ENCODE measurements around the gene PAEP.

PAEP gene

DNA sequence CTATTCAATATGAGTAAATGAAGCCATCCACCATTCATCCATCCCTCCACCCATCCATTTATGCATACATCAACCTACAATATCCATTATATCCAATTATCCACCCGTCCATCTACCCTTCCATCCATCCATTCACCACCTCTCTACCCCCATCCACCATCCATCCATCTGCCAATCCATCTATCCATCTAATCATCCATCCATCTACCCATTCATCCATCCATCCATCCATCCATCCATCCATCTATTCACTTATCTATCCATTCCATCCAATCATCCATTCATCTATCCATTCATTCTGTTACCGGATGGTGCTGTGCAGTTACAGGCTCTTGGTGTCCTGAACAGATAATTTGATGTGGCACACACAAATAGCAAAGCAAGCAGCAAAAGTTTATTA lies 10.7 kb downstream of the PAEP start:
- no peaks in the 10 kb centered on the region for H3K4me1 ChIP-seq (ENCODE audit: insufficient read depth, low read length)
- H3K9ac ChIP-seq (ENCODE audit: low read depth, low read length) = no peak overlapping the region
- no peaks in the 10 kb centered on the region for H3K36me3 ChIP-seq (ENCODE audit: insufficient read depth, low read length)
- no peaks in the 10 kb centered on the region for H3K9me3 ChIP-seq (ENCODE audit: control insufficient read depth, insufficient read depth, low read length)

DNA sequence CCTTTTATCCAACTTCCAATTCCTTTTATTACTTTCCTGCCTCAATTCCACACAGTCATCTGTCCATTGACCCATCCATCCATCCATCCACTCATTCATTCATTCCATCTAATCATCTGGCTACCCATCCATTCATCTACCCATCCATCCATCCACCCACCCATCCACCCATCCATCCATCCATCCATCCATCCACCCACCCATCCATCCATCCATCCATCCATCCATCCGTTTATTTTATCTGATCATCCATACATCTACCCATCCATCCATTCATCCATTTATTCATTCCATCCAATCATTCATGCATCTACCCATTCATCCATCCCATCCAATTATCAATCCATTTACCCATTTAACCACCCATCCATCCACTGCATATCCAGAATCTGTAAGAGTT lies 11.6 kb downstream of the PAEP start:
- Histone ChIP-seq H3K4me1 (ENCODE audit: insufficient read depth, low read length) (no peaks in the 10 kb centered on the region), H3K36me3 (ENCODE audit: insufficient read depth, low read length) (no peaks in the 10 kb centered on the region), H3K9ac (ENCODE audit: low read depth, low read length) (no peak overlapping the region), H3K9me3 (ENCODE audit: control insufficient read depth, insufficient read depth, low read length) (no peaks in the 10 kb centered on the region)

DNA sequence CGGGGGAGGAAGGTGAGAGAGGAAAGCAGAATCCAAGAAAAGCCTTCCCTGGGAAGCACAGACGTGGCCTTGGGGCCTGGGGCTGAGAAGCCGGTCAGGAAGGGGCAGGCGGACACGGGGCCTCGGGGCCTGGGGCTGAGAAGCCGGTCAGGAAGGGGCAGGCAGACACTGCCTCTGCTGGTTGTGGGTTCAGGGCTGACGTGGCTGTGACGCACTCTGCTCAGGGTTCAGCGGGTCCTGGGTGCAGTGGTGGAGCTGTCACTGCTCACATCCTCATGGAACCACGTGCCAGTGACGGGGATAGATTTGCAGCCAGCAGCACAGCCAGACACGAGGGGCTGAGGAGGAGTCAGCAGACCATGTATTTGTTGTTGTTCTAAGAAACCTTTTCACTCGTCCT lies 12.8 kb downstream of the PAEP start:
- Histone ChIP-seq H3K9ac (ENCODE audit: low read depth, low read length) (no peak overlapping the region), H3K4me1 (ENCODE audit: insufficient read depth, low read length) (no peaks in the 10 kb centered on the region), H3K36me3 (ENCODE audit: insufficient read depth, low read length) (no peaks in the 10 kb centered on the region), H3K9me3 (ENCODE audit: control insufficient read depth, insufficient read depth, low read length) (no peaks in the 10 kb centered on the region)

DNA sequence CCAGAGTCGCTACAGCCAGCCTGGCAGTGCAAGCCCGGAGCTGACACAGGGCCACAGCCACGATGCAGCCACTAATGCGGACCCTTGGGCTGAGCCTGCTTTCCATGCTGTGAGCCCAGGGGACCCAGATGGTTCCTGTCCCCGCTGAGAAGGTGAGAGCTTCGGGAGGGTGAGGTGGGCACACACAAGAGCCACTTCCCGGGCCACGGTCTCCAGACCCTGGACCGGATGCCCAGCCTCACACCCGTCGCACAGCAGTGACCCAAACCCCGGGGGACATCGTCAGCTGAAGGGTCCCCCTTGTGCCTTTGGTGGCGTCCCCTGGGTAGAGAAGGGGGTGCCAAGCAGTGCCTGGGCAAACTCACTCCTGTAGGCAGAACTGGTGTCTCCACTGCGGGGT lies 13.4 kb downstream of the PAEP start:
- Histone ChIP-seq H3K9me3 (ENCODE audit: control insufficient read depth, insufficient read depth, low read length) (no peaks in the 10 kb centered on the region), H3K36me3 (ENCODE audit: insufficient read depth, low read length) (no peaks in the 10 kb centered on the region), H3K9ac (ENCODE audit: low read depth, low read length) (no peak overlapping the region), H3K4me1 (ENCODE audit: insufficient read depth, low read length) (no peaks in the 10 kb centered on the region)

DNA sequence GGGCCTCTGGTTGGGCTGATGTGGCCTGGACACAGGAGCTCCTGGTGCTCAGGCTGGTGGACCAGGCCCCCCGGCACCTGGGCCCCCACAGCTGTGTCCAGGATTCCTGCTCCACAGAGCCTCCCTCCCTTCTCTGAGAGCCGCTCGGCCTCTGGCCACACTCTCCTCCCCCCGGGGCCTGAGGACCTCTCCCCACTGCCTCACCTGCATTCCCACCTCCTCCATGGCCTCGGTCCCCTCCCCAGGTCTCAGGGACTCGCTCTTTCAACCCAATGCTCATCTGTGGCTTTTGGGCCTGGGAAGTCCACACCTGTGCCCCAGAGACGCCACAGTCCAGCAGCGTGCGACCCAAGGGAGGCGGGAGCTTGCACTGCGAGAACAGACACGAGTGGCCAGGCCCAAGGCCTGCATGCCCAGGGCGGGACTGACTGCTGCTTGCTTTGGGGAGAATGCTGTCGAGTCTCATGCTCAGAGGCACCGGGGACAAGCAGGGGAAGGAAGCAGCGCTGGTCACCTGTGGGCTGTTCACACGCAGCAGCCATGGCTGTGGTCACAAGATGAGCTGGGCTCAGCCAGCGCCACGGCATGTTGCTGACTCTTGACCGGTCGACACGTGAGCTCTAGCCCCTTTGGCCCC lies 14.6 kb downstream of the PAEP start:
- H3K9me3 ChIP-seq (ENCODE audit: control insufficient read depth, insufficient read depth, low read length) = no peaks in the 10 kb centered on the region
- no peak overlapping the region for H3K9ac ChIP-seq (ENCODE audit: low read depth, low read length)
- H3K36me3 ChIP-seq (ENCODE audit: insufficient read depth, low read length) = no peaks in the 10 kb centered on the region
- H3K4me1 ChIP-seq (ENCODE audit: insufficient read depth, low read length) = no peaks in the 10 kb centered on the region

DNA sequence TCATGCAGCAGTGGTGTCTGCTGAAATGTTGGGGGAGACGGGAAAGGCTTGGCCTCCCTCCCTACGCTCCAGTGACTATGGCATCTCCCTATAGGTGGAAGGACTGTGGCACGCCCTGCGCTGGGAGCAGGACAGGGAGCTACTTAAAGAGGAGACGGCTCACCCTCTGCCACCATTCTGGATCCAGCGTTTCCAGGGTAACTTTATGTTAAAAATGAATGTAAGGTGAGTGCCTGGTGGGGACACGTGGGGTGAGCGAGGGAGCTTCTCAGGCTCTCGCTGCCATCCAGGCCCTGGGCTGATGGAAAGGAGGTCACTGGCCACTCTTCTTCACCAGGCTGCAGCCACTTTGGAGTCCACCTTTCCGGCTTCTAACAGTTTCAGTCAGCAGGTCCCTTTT lies 15.7 kb downstream of the PAEP start:
- Histone ChIP-seq H3K36me3 (ENCODE audit: insufficient read depth, low read length) (no peaks in the 10 kb centered on the region), H3K9me3 (ENCODE audit: control insufficient read depth, insufficient read depth, low read length) (no peaks in the 10 kb centered on the region), H3K9ac (ENCODE audit: low read depth, low read length) (no peak overlapping the region), H3K4me1 (ENCODE audit: insufficient read depth, low read length) (no peaks in the 10 kb centered on the region)

DNA sequence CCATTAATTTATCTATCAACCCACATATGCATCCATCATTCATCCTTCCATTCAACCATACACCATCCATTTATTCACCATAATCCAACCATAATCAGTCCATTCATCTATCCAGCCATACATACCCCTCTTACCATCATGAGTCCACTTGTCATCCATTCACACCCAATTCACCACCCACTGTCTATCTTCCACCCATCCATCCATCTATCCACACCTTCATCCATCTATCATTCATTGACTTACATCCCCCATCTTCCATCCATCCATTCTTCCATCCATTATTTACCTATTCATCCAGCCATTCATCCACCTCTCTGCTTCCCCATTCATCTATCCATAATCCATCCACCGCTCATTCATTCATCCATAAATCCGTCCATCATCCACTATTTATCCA lies 17.8 kb downstream of the PAEP start:
- H3K9me3 ChIP-seq (ENCODE audit: control insufficient read depth, insufficient read depth, low read length) = no peaks in the 10 kb centered on the region
- H3K9ac ChIP-seq (ENCODE audit: low read depth, low read length) = no peak overlapping the region
- H3K4me1 ChIP-seq (ENCODE audit: insufficient read depth, low read length) = no peaks in the 10 kb centered on the region
- H3K36me3 ChIP-seq (ENCODE audit: insufficient read depth, low read length) = no peaks in the 10 kb centered on the region

DNA sequence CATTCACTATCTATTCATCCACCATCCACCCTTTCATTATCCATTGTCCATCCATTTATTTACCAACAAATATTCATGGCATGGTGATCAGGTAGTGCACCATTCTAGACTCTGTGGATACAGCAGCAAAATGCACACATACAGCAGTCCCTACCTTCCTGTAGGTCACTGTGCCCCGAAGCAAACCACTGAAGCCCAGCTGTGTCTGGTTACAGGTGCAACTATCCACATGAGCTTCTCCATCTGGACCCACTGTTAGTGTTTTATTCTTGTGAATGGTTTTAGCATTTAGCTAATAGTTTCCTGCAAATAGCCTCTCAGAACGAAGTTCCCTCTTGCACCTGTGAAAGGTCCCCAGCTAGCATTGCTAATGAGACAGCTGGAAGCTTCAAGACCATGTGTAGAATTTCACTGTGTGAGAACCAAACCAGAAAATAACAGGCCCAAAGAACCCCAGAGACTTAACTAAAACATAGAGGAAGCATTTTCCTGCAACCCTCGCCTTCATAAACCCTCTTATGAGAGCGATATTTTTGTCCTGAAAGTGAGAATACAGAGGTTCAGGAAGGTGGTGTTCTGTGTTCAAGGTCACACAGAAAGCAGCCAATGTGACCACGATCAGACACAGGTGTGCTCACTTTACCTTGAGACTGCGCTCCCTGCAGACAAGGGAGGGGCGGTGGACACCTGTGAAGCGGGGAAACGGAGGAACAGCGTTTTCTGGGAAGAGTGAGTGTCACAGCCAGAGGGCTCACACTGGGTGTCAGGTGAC lies 18.5 kb downstream of the PAEP start:
- Histone ChIP-seq H3K36me3 (ENCODE audit: insufficient read depth, low read length) (no peaks in the 10 kb centered on the region), H3K9ac (ENCODE audit: low read depth, low read length) (no peak overlapping the region), H3K4me1 (ENCODE audit: insufficient read depth, low read length) (no peaks in the 10 kb centered on the region), H3K9me3 (ENCODE audit: control insufficient read depth, insufficient read depth, low read length) (no peaks in the 10 kb centered on the region)

DNA sequence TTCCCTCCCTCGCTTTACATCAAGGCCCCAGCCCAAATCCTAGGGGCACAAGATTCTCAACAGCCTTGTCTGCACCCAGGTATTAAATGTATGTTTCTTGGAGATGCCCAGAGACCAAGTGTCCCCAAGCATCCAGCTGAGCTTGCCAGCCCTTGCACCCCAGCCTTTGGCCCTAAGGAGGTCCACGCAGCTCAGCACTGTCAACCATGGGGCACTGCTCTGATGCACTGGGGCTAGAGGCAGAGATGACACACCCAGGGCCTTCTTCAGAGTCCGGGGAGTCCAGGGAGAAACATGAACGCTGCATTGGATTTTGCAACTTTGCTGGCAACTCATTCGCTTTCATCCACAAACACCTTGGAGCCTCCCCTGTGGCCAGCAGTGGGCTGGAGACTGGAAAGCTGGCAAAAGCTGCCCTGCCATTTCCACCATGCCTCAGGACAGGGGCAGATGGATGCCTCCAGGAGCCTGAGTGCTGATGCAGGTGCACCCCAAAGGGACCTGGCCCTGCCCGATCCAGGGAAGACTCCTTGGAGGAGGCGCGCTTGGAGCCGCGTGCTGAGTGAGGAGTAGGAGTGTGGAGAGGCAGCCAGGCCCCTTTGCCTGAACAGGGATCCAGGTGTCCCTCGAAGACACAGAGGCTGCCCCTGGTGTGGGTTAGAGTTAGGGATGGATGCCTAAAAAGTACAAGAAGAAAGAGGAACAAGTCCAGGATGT lies 19.3 kb downstream of the PAEP start:
- no peak overlapping the region for H3K9ac ChIP-seq (ENCODE audit: low read depth, low read length)

DNA sequence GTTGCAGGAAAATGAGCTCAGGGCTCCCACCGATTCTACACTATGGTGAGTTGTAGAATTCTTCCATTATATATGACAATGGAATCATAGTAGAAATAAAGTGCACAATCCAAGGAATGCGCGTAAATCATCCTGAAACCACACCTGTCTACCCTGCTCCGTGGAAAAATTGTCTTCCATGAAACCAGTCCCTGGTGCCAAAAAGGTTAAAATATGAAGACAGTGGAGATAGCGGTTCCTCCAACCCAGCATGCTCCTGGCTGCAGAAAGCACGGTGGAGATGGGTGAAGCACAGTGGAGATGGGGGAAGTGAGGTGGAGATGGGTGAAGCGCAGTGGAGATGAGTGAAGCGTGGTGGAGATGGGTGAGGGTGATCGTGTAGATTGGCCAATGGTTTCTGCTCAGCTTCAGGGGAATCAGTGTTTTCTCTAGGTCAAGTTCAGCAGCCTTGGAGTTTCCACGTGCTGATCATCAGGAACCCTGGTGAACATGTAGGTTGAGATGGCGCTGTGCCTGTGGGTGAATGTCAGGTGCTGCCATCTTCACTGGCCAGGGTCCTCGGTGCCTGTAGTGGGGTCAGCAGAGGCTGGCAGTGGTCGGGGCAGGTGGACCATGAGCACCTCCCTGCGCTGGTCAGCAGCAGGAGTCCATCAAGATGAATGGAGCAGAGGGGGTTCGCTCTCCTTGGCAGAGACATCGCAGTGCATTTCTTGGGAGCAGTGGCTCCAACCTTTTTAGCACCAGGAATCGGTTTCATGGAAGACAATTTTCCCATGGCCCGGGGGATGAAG lies 20.3 kb downstream of the PAEP start:
- Histone ChIP-seq H3K36me3 (ENCODE audit: insufficient read depth, low read length) (no peaks in the 10 kb centered on the region), H3K9ac (ENCODE audit: low read depth, low read length) (no peak overlapping the region), H3K9me3 (ENCODE audit: control insufficient read depth, insufficient read depth, low read length) (no peaks in the 10 kb centered on the region), H3K4me1 (ENCODE audit: insufficient read depth, low read length) (no peaks in the 10 kb centered on the region)

More for the DNA sequence above, 19.3 kb downstream of the PAEP start:
- H3K36me3 ChIP-seq (ENCODE audit: insufficient read depth, low read length) = no peaks in the 10 kb centered on the region
- no peaks in the 10 kb centered on the region for H3K4me1 ChIP-seq (ENCODE audit: insufficient read depth, low read length)
- H3K9me3 ChIP-seq (ENCODE audit: control insufficient read depth, insufficient read depth, low read length) = no peaks in the 10 kb centered on the region

DNA sequence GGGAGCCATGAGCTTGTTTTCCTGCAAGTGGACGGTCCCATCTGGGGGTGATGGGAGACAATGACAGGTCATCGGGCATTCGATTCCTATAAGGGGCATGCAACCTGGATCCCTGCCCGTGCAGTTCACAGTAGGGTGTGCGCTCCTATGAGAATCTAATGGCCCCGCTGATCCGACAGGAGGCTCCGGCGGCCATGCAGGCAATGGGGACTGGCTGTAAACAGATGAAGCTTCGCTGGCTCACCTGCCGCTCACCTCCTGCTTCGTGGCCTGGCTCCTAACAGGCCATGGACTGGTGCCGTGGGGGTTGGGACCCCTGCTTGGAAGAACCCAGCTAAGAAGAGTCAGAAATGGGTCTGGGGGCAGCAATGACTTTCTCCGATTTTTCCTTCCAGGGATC lies 21.0 kb downstream of the PAEP start:
- H3K9me3 ChIP-seq (ENCODE audit: control insufficient read depth, insufficient read depth, low read length) = no peaks in the 10 kb centered on the region
- no peaks in the 10 kb centered on the region; the same call in 1 of the 2 replicates for H3K4me1 ChIP-seq (ENCODE audit: insufficient read depth, low read length)
- no peaks in the 10 kb centered on the region for H3K36me3 ChIP-seq (ENCODE audit: insufficient read depth, low read length)
- H3K9ac ChIP-seq (ENCODE audit: low read depth, low read length) = no peak overlapping the region

DNA sequence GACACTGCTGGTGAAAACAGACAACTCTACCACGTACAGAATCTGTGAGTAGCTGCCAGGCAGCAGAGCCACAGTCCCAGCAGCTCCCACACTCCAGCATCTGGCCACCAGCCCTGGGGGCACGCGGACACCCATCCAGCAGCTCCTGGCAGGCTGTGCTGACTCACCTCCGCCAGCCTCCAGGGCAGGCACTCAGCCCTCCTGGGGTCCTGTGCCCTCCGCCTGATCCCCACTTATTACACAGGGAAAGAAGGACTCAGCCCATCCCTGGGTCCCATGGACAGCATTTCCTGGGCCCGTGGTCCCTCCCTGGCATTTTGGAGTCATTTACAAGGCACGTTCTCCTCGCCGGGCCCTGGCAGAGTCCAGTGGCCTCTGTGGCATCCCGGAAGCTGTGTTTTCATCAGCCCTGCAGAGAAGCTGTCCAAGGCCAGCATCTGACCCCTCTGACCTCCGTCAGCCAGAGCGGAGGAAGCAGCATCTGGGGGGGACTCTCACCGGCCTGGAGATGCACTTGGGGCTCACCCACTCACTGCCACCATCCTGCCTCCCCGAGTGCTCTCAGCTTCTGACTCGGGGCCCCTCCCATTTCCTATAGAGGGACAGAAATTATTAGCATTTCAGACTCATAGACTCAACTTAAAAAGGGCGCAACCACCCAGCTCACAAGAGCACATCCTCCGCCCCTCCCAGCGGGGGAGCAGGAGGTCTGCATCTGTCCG lies 21.6 kb downstream of the PAEP start:
- H3K9ac ChIP-seq (ENCODE audit: low read depth, low read length) = no peak overlapping the region

DNA sequence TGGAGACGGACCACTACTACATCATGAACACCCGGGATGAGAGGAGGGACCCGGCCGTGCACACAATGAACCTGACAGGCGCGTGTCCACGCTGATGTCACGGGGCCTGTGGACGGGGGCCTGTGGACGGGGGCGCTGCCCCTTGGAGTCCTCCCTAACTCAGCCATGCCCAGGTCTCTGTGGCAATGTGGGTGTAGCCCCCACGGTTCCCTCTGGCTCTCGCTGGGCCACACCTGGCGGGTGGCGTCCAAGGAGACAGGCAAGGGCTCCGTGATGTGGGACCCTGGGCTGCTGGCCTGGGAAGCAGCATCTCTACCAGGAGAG lies 22.1 kb downstream of the PAEP start:
- Histone ChIP-seq H3K9me3 (ENCODE audit: control insufficient read depth, insufficient read depth, low read length) (no peaks in the 10 kb centered on the region), H3K9ac (ENCODE audit: low read depth, low read length) (no peak overlapping the region), H3K4me1 (ENCODE audit: insufficient read depth, low read length) (no peaks in the 10 kb centered on the region; the same call in 1 of the 2 replicates), H3K36me3 (ENCODE audit: insufficient read depth, low read length) (no peaks in the 10 kb centered on the region)

More for the DNA sequence above, 21.6 kb downstream of the PAEP start:
- Histone ChIP-seq H3K9me3 (ENCODE audit: control insufficient read depth, insufficient read depth, low read length) (no peaks in the 10 kb centered on the region), H3K4me1 (ENCODE audit: insufficient read depth, low read length) (no peaks in the 10 kb centered on the region; the same call in 1 of the 2 replicates), H3K36me3 (ENCODE audit: insufficient read depth, low read length) (no peaks in the 10 kb centered on the region)

DNA sequence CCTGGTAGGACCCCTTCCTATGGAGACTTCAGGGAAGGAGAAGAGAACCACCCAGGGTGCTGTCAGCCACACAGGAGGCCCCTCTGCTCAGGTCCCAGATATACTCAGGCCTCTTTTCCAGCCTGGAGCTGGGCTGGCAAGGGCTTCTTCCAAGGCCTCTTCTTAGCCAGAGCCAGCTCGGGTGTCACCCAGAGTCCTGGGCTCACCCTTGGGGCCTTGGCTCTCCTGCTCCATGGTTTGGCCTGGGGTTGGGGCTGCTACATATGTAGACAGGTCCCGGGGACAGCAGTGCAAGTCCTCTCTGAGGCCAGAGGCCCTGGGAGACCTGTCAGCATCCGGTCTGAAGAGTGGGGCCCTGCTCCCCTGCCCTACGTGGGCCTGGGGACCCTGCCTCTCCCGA lies 22.8 kb downstream of the PAEP start:
- Histone ChIP-seq H3K9me3 (ENCODE audit: control insufficient read depth, insufficient read depth, low read length) (no peaks in the 10 kb centered on the region), H3K9ac (ENCODE audit: low read depth, low read length) (no peak overlapping the region)

More for the DNA sequence above, 22.8 kb downstream of the PAEP start:
- no peaks in the 10 kb centered on the region for H3K36me3 ChIP-seq (ENCODE audit: insufficient read depth, low read length)
- no peaks in the 10 kb centered on the region; the same call in 1 of the 2 replicates for H3K4me1 ChIP-seq (ENCODE audit: insufficient read depth, low read length)
